A549 (cell line): Measurements from ENCODE around the gene DLX1.

ENCODE experiments used
- BHLHE40 ChIP-seq: IDR thresholded peaks from 2 replicates; pipeline ENCODE4 v1.6.1; 2012; ENCODE audit warnings: low read depth, low read length, inconsistent platforms
- CHD4 ChIP-seq: fragments of 200-600 bp; sonication (generic); IDR thresholded peaks from 2 replicates; pipeline ENCODE4 v1.6.1; 2016; ENCODE audit warnings: antibody characterized with exemption, mild to moderate bottlenecking, borderline replicate concordance
- MAX ChIP-seq: IDR thresholded peaks from 2 replicates; pipeline ENCODE4 v1.6.1; 2012
- NR3C1 ChIP-seq: fragments of >200 bp; sonication (Bioruptor Twin); formaldehyde crosslinking; IDR thresholded peaks from 3 replicates; pipeline ENCODE4 v1.6.1; 2017
- PBX3 ChIP-seq: IDR thresholded peaks from 2 replicates; pipeline ENCODE4 v1.6.1; 2012
- POLR2A ChIP-seq: IDR thresholded peaks from 2 replicates; pipeline ENCODE4 v1.6.1; 2012; ENCODE audit warnings: mild to moderate bottlenecking, low read length
- RCOR1 ChIP-seq: fragments of 150-350 bp; IDR thresholded peaks from 2 replicates; pipeline ENCODE4 v1.6.1; 2014; ENCODE audit warnings: antibody characterized with exemption, low read length, low read depth
- RNF2 ChIP-seq: fragments of 200-600 bp; sonication (generic); IDR thresholded peaks from 2 replicates; pipeline ENCODE4 v1.6.1; 2016; ENCODE audit warnings: low read depth, mild to moderate bottlenecking, antibody characterized with exemption, moderate library complexity, borderline replicate concordance
- ZFP36 ChIP-seq: fragments of 450-650 bp; IDR thresholded peaks from 2 replicates; pipeline ENCODE4 v1.6.1; 2014; ENCODE audit warnings: borderline replicate concordance; ENCODE audit not compliant: partially characterized antibody
- TF ChIP-seq, protein P1 (sequence below): fragments of >200 bp; sonication (Bioruptor Twin); formaldehyde crosslinking; IDR thresholded peaks from 3 replicates; pipeline ENCODE4 v1.5.1; 2016
- TF ChIP-seq, protein P2 (sequence below): fragments of 150-350 bp; IDR thresholded peaks from 2 replicates; pipeline ENCODE4 v1.6.1; 2014; ENCODE audit warnings: low read depth, mild to moderate bottlenecking, low read length

- TF ChIP-seq, protein P1, sequence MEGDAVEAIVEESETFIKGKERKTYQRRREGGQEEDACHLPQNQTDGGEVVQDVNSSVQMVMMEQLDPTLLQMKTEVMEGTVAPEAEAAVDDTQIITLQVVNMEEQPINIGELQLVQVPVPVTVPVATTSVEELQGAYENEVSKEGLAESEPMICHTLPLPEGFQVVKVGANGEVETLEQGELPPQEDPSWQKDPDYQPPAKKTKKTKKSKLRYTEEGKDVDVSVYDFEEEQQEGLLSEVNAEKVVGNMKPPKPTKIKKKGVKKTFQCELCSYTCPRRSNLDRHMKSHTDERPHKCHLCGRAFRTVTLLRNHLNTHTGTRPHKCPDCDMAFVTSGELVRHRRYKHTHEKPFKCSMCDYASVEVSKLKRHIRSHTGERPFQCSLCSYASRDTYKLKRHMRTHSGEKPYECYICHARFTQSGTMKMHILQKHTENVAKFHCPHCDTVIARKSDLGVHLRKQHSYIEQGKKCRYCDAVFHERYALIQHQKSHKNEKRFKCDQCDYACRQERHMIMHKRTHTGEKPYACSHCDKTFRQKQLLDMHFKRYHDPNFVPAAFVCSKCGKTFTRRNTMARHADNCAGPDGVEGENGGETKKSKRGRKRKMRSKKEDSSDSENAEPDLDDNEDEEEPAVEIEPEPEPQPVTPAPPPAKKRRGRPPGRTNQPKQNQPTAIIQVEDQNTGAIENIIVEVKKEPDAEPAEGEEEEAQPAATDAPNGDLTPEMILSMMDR: no peak
- TF ChIP-seq MAX: no peak
- TF ChIP-seq POLR2A: no peak
- TF ChIP-seq, protein P2, sequence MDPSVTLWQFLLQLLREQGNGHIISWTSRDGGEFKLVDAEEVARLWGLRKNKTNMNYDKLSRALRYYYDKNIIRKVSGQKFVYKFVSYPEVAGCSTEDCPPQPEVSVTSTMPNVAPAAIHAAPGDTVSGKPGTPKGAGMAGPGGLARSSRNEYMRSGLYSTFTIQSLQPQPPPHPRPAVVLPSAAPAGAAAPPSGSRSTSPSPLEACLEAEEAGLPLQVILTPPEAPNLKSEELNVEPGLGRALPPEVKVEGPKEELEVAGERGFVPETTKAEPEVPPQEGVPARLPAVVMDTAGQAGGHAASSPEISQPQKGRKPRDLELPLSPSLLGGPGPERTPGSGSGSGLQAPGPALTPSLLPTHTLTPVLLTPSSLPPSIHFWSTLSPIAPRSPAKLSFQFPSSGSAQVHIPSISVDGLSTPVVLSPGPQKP: no peak
- TF ChIP-seq CHD4: no peak
- TF ChIP-seq RCOR1: no peak
- no peak for TF ChIP-seq NR3C1
- TF ChIP-seq PBX3: no peak
- no peak for TF ChIP-seq BHLHE40
- TF ChIP-seq ZFP36: no peak
- no peak for TF ChIP-seq RNF2
These were observed 36.5 kb upstream of the DLX1 start for GRCh38 chr2:172048508-172049503.
